IMR-90 (cell line): Measurements from ENCODE around the gene C2CD4B. TPM values are rescaled to one million over a fixed set of nuclear protein-coding genes. Genes with fewer than 3 reads are reported as not detected.

Experiments
- ATAC-seq: fragments of 200-7000 bp; cut with Tn5 transposase; 2 replicates; pipeline ENCODE4 v1.9.1; 2020; ENCODE audit warnings: low read depth, mild to moderate bottlenecking, moderate library complexity
- BruUV-seq: library from RNA; stranded (reverse); fragments of 400-500 nt; replicated peaks from 2 replicates; lab custom pipeline; 2021; lab: Mats Ljungman, UMichigan
- CTCF ChIA-PET: fragments of 300-600 bp; formaldehyde crosslinking; extraction: SDS; loops from one replicate; lab custom pipeline; 2021; ENCODE audit warnings: antibody characterized with exemption; lab: Yijun Ruan, JAX
- POLR2A ChIA-PET: fragments of 300-600 bp; sonication (Branson Sonifier 250); formaldehyde crosslinking; loops from one replicate; lab custom pipeline; 2022; ENCODE audit warnings: antibody characterized with exemption; ENCODE audit not compliant: unreplicated experiment; lab: Charles Lee
- DNase-seq: peaks from one replicate; pipeline ENCODE4 v3.0.0; 2013
- H2AFZ ChIP-seq: replicated peaks from 2 replicates; pipeline ENCODE3; 2013; ENCODE audit warnings: low read length, mild to moderate bottlenecking; ENCODE audit not compliant: poor library complexity
- H2AK5ac ChIP-seq: 2 replicates; pipeline ENCODE4 v1.6.1; 2013; ENCODE audit warnings: low read depth, low read length, inconsistent platforms
- H2AK9ac ChIP-seq: replicated peaks from 2 replicates; pipeline ENCODE3; 2013; ENCODE audit warnings: mild to moderate bottlenecking, low read depth, low read length, moderate library complexity; ENCODE audit not compliant: poor library complexity
- H2BK120ac ChIP-seq: 2 replicates; pipeline ENCODE4 v1.6.1; 2013; ENCODE audit warnings: low read depth, low read length, inconsistent platforms
- H2BK15ac ChIP-seq: 3 replicates; pipeline ENCODE4 v1.6.1; 2013; ENCODE audit warnings: low read depth, low read length, inconsistent platforms
- H2BK20ac ChIP-seq: 2 replicates; pipeline ENCODE4 v1.6.1; 2013; ENCODE audit warnings: low read depth, mild to moderate bottlenecking, inconsistent platforms, low read length, moderate library complexity
- H2BK5ac ChIP-seq: 2 replicates; pipeline ENCODE4 v1.6.1; 2013; ENCODE audit warnings: mild to moderate bottlenecking, low read depth, low read length, inconsistent platforms; ENCODE audit not compliant: poor library complexity, severe bottlenecking
- H3K14ac ChIP-seq: replicated peaks from 2 replicates; pipeline ENCODE4 v1.6.1; 2013; ENCODE audit warnings: low read depth, low read length, inconsistent platforms
- H3K18ac ChIP-seq: 2 replicates; pipeline ENCODE4 v1.6.1; 2013; ENCODE audit warnings: low read depth, low read length, control low read depth
- H3K23ac ChIP-seq: 2 replicates; pipeline ENCODE4 v1.6.1; 2013; ENCODE audit warnings: low read depth, low read length, inconsistent platforms
- H3K27ac ChIP-seq: 2 replicates; pipeline ENCODE4 v1.5.1; 2013; ENCODE audit warnings: mild to moderate bottlenecking, control low read depth, low read length; ENCODE audit not compliant: insufficient read depth
- H3K27me3 ChIP-seq: 2 replicates; pipeline ENCODE4 v1.6.1; 2013; ENCODE audit warnings: low read length; ENCODE audit not compliant: control insufficient read depth, insufficient read depth
- H3K36me3 ChIP-seq: 2 replicates; pipeline ENCODE4 v1.6.1; 2013; ENCODE audit warnings: low read length, mixed read lengths; ENCODE audit not compliant: control insufficient read depth, insufficient read depth
- H3K4ac ChIP-seq: 2 replicates; pipeline ENCODE4 v1.6.1; 2013; ENCODE audit warnings: low read depth, low read length, inconsistent platforms
- H3K4me1 ChIP-seq: 2 replicates; pipeline ENCODE4 v1.6.1; 2013; ENCODE audit warnings: low read length, mixed read lengths; ENCODE audit not compliant: control insufficient read depth, insufficient read depth
- H3K4me2 ChIP-seq: 2 replicates; pipeline ENCODE4 v1.6.1; 2013; ENCODE audit warnings: low read depth, mild to moderate bottlenecking, control low read depth, low read length, moderate library complexity
- H3K4me3 ChIP-seq: 2 replicates; pipeline ENCODE4 v1.5.1; 2013; ENCODE audit warnings: low read depth, mild to moderate bottlenecking, control low read depth, low read length, moderate library complexity; ENCODE audit not compliant: insufficient read depth
- H3K56ac ChIP-seq: 2 replicates; pipeline ENCODE4 v1.6.1; 2013; ENCODE audit warnings: low read length, inconsistent platforms; ENCODE audit not compliant: insufficient read depth; ENCODE audit errors: extremely low read depth
- H3K79me1 ChIP-seq, 2 experiments: 2 replicates each; pipeline ENCODE4 v1.6.1; 2013; ENCODE audit warnings: low read length in 2 of 2, inconsistent platforms in 1 of 2, low read depth in 1 of 2
- H3K9ac ChIP-seq: 2 replicates; pipeline ENCODE4 v1.6.1; 2013; ENCODE audit warnings: low read depth, low read length, control low read depth
- H3K9me1 ChIP-seq: 2 replicates; pipeline ENCODE4 v1.6.1; 2013; ENCODE audit warnings: low read length, inconsistent platforms; ENCODE audit not compliant: insufficient read depth
- H3K9me3 ChIP-seq: 2 replicates; pipeline ENCODE4 v1.6.1; 2013; ENCODE audit warnings: low read length; ENCODE audit not compliant: control insufficient read depth, insufficient read depth
- H4K20me1 ChIP-seq: 2 replicates; pipeline ENCODE4 v1.6.1; 2013; ENCODE audit warnings: low read length, inconsistent platforms; ENCODE audit not compliant: insufficient read depth
- H4K5ac ChIP-seq: 2 replicates; pipeline ENCODE4 v1.6.1; 2013; ENCODE audit warnings: mild to moderate bottlenecking, low read depth, low read length, control low read depth
- H4K8ac ChIP-seq, 2 experiments: 2 replicates each; pipeline ENCODE4 v1.6.1; 2013; ENCODE audit warnings: low read depth in 2 of 2, low read length in 2 of 2, control low read depth in 1 of 2, inconsistent platforms in 1 of 2
- H4K91ac ChIP-seq: 2 replicates; pipeline ENCODE4 v1.6.1; 2013; ENCODE audit warnings: low read depth, low read length, inconsistent platforms; ENCODE audit not compliant: insufficient read depth
- RAD21 ChIP-seq: IDR thresholded peaks from 2 replicates; pipeline ENCODE4 v1.6.1; 2012; ENCODE audit warnings: low read length, improper control_type of control experiment
- RCOR1 ChIP-seq: IDR thresholded peaks from 2 replicates; pipeline ENCODE4 v1.6.1; 2012; ENCODE audit warnings: mild to moderate bottlenecking, low read length, improper control_type of control experiment; ENCODE audit not compliant: insufficient replicate concordance
- USF2 ChIP-seq: fragments of 150-350 bp; IDR thresholded peaks from 2 replicates; pipeline ENCODE4 v1.6.1; 2017; ENCODE audit warnings: mild to moderate bottlenecking, antibody characterized with exemption, low read length, low read depth
- WGBS, 2 experiments: methylation state at CpG; one replicate each; pipeline versions ENCODE4 v1.1.5 to v1.1.7; 2013; ENCODE audit warnings: missing lambda C conversion rate in 2 of 2; ENCODE audit not compliant: insufficient read length in 1 of 2; ENCODE audit errors: extremely low coverage in 2 of 2; 5-methylcytosine and 5-hydroxymethylcytosine counted together
- dilution Hi-C: fragments of 300-500 bp; cut with HindIII; formaldehyde crosslinking; loops from one replicate; pipeline ENCODE4 v1.14.3; 2018; ENCODE audit warnings: low sequenced_read_pairs; ENCODE audit not compliant: unreplicated experiment
- in situ Hi-C: fragments of 300-500 bp; cut with MboI; formaldehyde crosslinking; loops from 3 replicates; pipeline ENCODE4 v1.14.3; 2019; ENCODE audit warnings: low sequenced_read_pairs, inconsistent platforms, mixed read lengths
- intact Hi-C: fragments of 100-400 bp; cut with micrococcal nuclease; formaldehyde crosslinking; loops from 2 replicates; pipeline ENCODE4 v1.10.0; 2022
- polyA plus RNA-seq, 3 experiments: library from polyadenylated mRNA; depleted of rRNA; stranded (reverse); fragments of >200 nt; gene quantifications; 2 replicates each; pipeline ENCODE4 v1.2.3, GENCODE V29; 2012; ENCODE audit warnings: low replicate concordance in 1 of 3
- total RNA-seq: library from RNA; depleted of rRNA; stranded (reverse); fragments of >200 nt; gene quantifications from 2 replicates; pipeline ENCODE4 v1.2.3, GENCODE V29; 2012

The C2CD4B gene
- total and polyA plus RNA-seq, 2 of the 4 experiments (the other 2 are of a cell fraction), result not detected

- no peak overlapping the region for H4K91ac ChIP-seq
- H4K20me1 ChIP-seq, result no peaks in the 10 kb centered on the region
- H2BK120ac ChIP-seq, result no peak overlapping the region
- no peak overlapping the region for H2AK5ac ChIP-seq
- DNase-seq, result no peak
- no peak overlapping the region for H3K27ac ChIP-seq
- no peak overlapping the region for H2AK9ac ChIP-seq
- no peak overlapping the region for H3K9ac ChIP-seq
- no peak overlapping the region for H3K4me3 ChIP-seq
- in situ Hi-C loops, result no loop called here
- no peak overlapping the region for H4K5ac ChIP-seq
- H3K9me1 ChIP-seq, result no peaks in the 10 kb centered on the region
- no peak overlapping the region for H2BK15ac ChIP-seq
- H3K56ac ChIP-seq, result no peak overlapping the region
- H3K27me3 ChIP-seq, result peaks cover 12% of the 10 kb centered on the region
- POLR2A ChIA-PET, result no interaction called here
- no peak overlapping the region for H3K14ac ChIP-seq
- no peak overlapping the region for H4K8ac ChIP-seq
- CTCF ChIA-PET, result no interaction called here
- no peak overlapping the region for H3K18ac ChIP-seq
- BruUV-seq, result no TSS peak
- no peak overlapping the region for H3K4me2 ChIP-seq
- no peaks in the 10 kb centered on the region; the same call in 1 of the 2 replicates for H3K9me3 ChIP-seq
- H2AFZ ChIP-seq, result no peak overlapping the region
- H3K79me1 ChIP-seq, result no peaks in the 10 kb centered on the region
- WGBS, 2 experiments, result no CpG with 5 or more reads among the region's 3 CpGs
- no peak overlapping the region for H2BK5ac ChIP-seq
- H2BK20ac ChIP-seq, result no peak overlapping the region
- H3K23ac ChIP-seq, result no peak overlapping the region
- TF ChIP-seq RCOR1 (no peak), RAD21 (no peak), USF2 (no peak)
- no peak for ATAC-seq
- dilution Hi-C loops, result no loop called here
- no peaks in the 10 kb centered on the region for H3K36me3 ChIP-seq
- no peak overlapping the region for H3K4ac ChIP-seq
- H3K4me1 ChIP-seq, result no peaks in the 10 kb centered on the region
- intact Hi-C loops, result no loop called here
These were observed 31.9 kb downstream of the C2CD4B start for GRCh38 chr15:62133141-62133540.
